Pancreas (tissue), 10 donors: Measurements from ENCODE around the gene HCAR1. TPM values are rescaled to one million over a fixed set of nuclear protein-coding genes. Genes with fewer than 3 reads are reported as not detected.
"Not testable (repeated sequence)": the region's sequence is repeated elsewhere in the genome, so short reads cannot be mapped to it uniquely, and the experiment has no call there.

Source experiments
- ATAC-seq, 4 donors: fragments of 200-7000 bp; cut with Tn5 transposase; one replicate each; pipeline versions ENCODE4 v1.8.0 to v1.9.1; 2020; ENCODE audit warnings: mild to moderate bottlenecking in 4 of 4, moderate library complexity in 4 of 4
- DNase-seq, 6 donors: peaks; one replicate each; pipeline ENCODE4 v3.0.0-alpha.2; 2020
- FAIRE-seq: peaks from 2 replicates; lab custom pipeline; 2012; peaks lifted over from hg19 to GRCh38; lab: Jason Lieb, UNC
- H3K27ac ChIP-seq, 4 donors: fragments of 200-600 bp; sonication (generic); 1 replicate in 3 of 4; 2 replicates in 1 of 4; pipeline versions ENCODE4 v1.5.0 to v1.8.0; 2020
- H3K27me3 ChIP-seq, 4 donors: fragments of 200-600 bp; one replicate each; pipeline ENCODE4 v1.8.0; 2021
- H3K36me3 ChIP-seq, 3 donors: fragments of 200-600 bp; sonication (generic) in 1 of 3; one replicate each; pipeline versions ENCODE4 v1.5.0 to v1.8.0; 2020 to 2021
- H3K4me1 ChIP-seq, 3 donors: fragments of 200-600 bp; one replicate each; pipeline ENCODE4 v1.8.0; 2021
- H3K4me3 ChIP-seq, 4 donors: fragments of 200-600 bp; sonication (generic) in 2 of 4; one replicate each; pipeline versions ENCODE4 v1.5.0 to v1.8.0; 2020 to 2021
- H3K9me3 ChIP-seq, 4 donors: fragments of 200-600 bp; one replicate each; pipeline ENCODE4 v1.8.0; 2021
- CTCF ChIP-seq, 4 donors: fragments of 200-600 bp; sonication (generic) in 3 of 4; IDR thresholded peaks; one replicate each; pipeline versions ENCODE4 v1.5.0 to v1.8.0; 2021; ENCODE audit warnings: antibody characterized with exemption in 4 of 4
- WGBS, 2 donors: extraction: QIAGEN DNeasy Blood & Tissue Kit; methylation state at CpG; one replicate each; pipeline ENCODE4 v1.1.7; 2013; 5-methylcytosine and 5-hydroxymethylcytosine counted together
- intact Hi-C, 3 donors: fragments of 100-400 bp; cut with DNase I; formaldehyde crosslinking; loops; one replicate each; pipeline versions ENCODE4 v1.11.1 to v1.14.2; 2022
- polyA plus RNA-seq, 2 donors: library from polyadenylated mRNA; stranded (reverse); fragments of 200-250 nt; gene quantifications; one replicate each; pipeline ENCODE4 v1.2.3, GENCODE V29; 2013
- total RNA-seq, 6 donors: library from RNA; stranded (reverse); fragmentation: NEBNext Ultra II Directional in 4 of 6; extraction: Animal tissue kit (Norgen Biotek cat#: 25700) in 4 of 6; gene quantifications; one replicate each; pipeline versions ENCODE4 v1.2.1 to v1.2.4, GENCODE V29; 2021 to 2023
- donor health status: healthy with polysubstance abuse.
- donor health status: DM: no; HTN: no; CAD: no; lungs with moderate emphysema.
- donor health status: DM: no; HTN: no; CAD: no.
- donor health status: control.
- donor health status: control.
- donor health status: Bipolar disorder and iron deficiency.
- donor health status: DM: yes; HTN: yes; CAD: no.
- donor health status: DM: no; HTN: no; CAD: no.
- donor health status: DM: no; HTN: no; CAD: no.
- donor health status: DM: yes; HTN: yes; CAD: no.

Gene HCAR1
- total and polyA plus RNA-seq, 8 donors, result 0.04 to 0.19 (median 0.11) TPM; not detected in 3

- H3K4me3 ChIP-seq, result no peak overlapping the region
- no peaks in the 10 kb centered on the region for H3K4me1 ChIP-seq
- no peak for DNase-seq
- no peak overlapping the region for H3K27ac ChIP-seq
- H3K9me3 ChIP-seq, result no peaks in the 10 kb centered on the region
- no peak for FAIRE-seq
- peak in 1 of 4 donors; percentile 33 for ATAC-seq
- TF ChIP-seq CTCF (IDR thresholded peaks at IDR 0.05), result no peak
- intact Hi-C loops, result no loop called here
- 50 to 52% methylated on average over 1 of the region's 1 CpG for whole genome bisulfite sequencing, 2 donors
- H3K27me3 ChIP-seq, result no peaks in the 10 kb centered on the region
- no peaks in the 10 kb centered on the region for H3K36me3 ChIP-seq
Measured at GRCh38 chr12:122722387-122722786, 8.3 kb downstream of the HCAR1 start.

DNA sequence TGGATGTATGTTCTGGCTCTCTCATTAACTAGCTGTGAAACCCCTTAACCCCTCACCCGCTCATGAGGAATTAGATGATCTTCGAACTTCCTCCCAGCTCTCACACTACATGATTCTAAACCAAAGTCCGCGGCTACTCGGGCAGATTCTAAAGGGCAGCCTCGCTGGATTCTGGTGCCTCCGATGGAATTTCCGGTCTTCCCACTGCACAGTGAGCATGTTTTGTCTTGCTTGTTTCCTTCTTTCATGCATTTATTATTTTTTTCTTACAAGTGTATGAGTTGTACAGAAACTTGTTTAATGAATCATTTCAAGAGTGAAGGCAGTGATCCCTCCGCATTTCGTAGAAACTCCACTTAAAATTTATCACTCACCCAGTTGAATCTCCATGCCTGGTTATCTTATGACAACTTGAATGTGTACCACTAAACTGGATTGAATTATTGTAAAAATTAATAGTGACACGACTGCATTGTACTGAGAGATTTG, 9.5 kb downstream of the HCAR1 start:
- no peak for TF ChIP-seq CTCF (IDR thresholded peaks at IDR 0.05)
- no peak overlapping the region for H3K27ac ChIP-seq
- H3K36me3 ChIP-seq, result no peaks in the 10 kb centered on the region
- FAIRE-seq (no peak), DNase-seq (no peak), ATAC-seq (no peak)
- H3K9me3 ChIP-seq, result no peaks in the 10 kb centered on the region
- no peaks in the 10 kb centered on the region for H3K4me1 ChIP-seq
- no peak overlapping the region for H3K4me3 ChIP-seq
- intact Hi-C loops, result no loop called here
- H3K27me3 ChIP-seq, result no peaks in the 10 kb centered on the region
- 76 to 81% methylated on average over 11 of the region's 11 CpGs for WGBS, 2 donors

- peak in 1 of 4 donors; percentile 40 for ATAC-seq
- H3K4me1 ChIP-seq, H3K4me3 ChIP-seq, FAIRE-seq, DNase-seq, H3K9me3 ChIP-seq, H3K27ac ChIP-seq, H3K27me3 ChIP-seq, intact Hi-C loops, H3K36me3 ChIP-seq: not testable (repeated sequence)
- 64 to 68% methylated on average over 10 of the region's 10 CpGs for WGBS, 2 donors
Measured at GRCh38 chr12:122716658-122717057, 14.0 kb downstream of the HCAR1 start, which contains the start of gene HCAR3. Gene HCAR3 (minus strand): TSS chr12:122716811. CDS start chr12:122716737, 74 bp downstream.

- FAIRE-seq, H3K4me1 ChIP-seq, H3K27ac ChIP-seq, H3K4me3 ChIP-seq, ATAC-seq, H3K9me3 ChIP-seq, H3K36me3 ChIP-seq, intact Hi-C loops, DNase-seq, H3K27me3 ChIP-seq: not testable (repeated sequence)
- 71 to 84% methylated on average over 6 of the region's 6 CpGs for WGBS, 2 donors
Measured at GRCh38 chr12:122715211-122715610, 15.4 kb downstream of the HCAR1 start.

GRCh38 chr12:122713491-122714188, 17.0 kb downstream of the HCAR1 start:
- H3K27ac ChIP-seq, H3K4me1 ChIP-seq, H3K27me3 ChIP-seq, intact Hi-C loops, H3K4me3 ChIP-seq, H3K36me3 ChIP-seq, FAIRE-seq, H3K9me3 ChIP-seq, DNase-seq: not testable (repeated sequence)
- 65% methylated on average over 3 of the region's 10 CpGs for WGBS, 2 donors
- ATAC-seq, result peak in 2 of 4 donors; percentile 54

- FAIRE-seq, H3K4me1 ChIP-seq, H3K36me3 ChIP-seq, H3K27ac ChIP-seq, H3K27me3 ChIP-seq, H3K9me3 ChIP-seq, intact Hi-C loops, H3K4me3 ChIP-seq, DNase-seq: not testable (repeated sequence)
- 58 to 62% methylated on average over 1 of the region's 1 CpG for WGBS, 2 donors
- ATAC-seq, result peak in 1 of 4 donors; percentile 42
Measured at GRCh38 chr12:122711266-122711665, 19.4 kb downstream of the HCAR1 start.

GRCh38 chr12:122710341-122710740, 20.3 kb downstream of the HCAR1 start:
- whole genome bisulfite sequencing, 2 donors, result 33 to 42% methylated on average over 2 of the region's 2 CpGs
- H3K27me3 ChIP-seq, FAIRE-seq, H3K4me3 ChIP-seq, H3K9me3 ChIP-seq, H3K36me3 ChIP-seq, H3K27ac ChIP-seq, H3K4me1 ChIP-seq, DNase-seq, intact Hi-C loops, ATAC-seq: not testable (repeated sequence)

- H3K27me3 ChIP-seq, ATAC-seq, H3K36me3 ChIP-seq, H3K27ac ChIP-seq, DNase-seq, H3K4me3 ChIP-seq, H3K9me3 ChIP-seq, H3K4me1 ChIP-seq, FAIRE-seq, intact Hi-C loops: not testable (repeated sequence)
- WGBS, 2 donors, result no CpG with 5 or more reads among the region's 3 CpGs
Measured at GRCh38 chr12:122709287-122709686, 21.4 kb downstream of the HCAR1 start.

DNA sequence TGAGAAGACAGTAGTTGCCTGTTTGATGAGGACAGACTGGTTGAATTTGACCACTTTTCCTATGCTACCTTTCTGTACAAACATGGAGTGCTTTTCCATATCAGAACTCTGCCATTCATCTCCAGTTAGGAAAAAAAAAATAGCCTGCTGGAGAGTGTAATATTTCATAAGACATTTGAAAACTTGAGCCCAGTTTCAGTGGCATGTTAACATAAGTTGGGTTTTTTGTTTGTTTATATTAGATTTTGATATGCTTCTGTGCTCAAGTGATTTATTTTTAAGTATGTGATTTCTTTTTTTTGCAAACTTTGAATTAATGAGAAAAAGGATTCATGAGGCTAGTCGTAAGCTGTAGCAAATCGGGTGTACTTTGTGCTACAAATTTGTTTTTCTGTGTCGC, 26.8 kb downstream of the HCAR1 start:
- 69 to 83% methylated on average over 3 of the region's 3 CpGs for WGBS, 2 donors
- ATAC-seq, H3K36me3 ChIP-seq, H3K27ac ChIP-seq, H3K4me3 ChIP-seq, H3K4me1 ChIP-seq, intact Hi-C loops, H3K27me3 ChIP-seq, DNase-seq, H3K9me3 ChIP-seq, FAIRE-seq: not testable (repeated sequence)

DNA sequence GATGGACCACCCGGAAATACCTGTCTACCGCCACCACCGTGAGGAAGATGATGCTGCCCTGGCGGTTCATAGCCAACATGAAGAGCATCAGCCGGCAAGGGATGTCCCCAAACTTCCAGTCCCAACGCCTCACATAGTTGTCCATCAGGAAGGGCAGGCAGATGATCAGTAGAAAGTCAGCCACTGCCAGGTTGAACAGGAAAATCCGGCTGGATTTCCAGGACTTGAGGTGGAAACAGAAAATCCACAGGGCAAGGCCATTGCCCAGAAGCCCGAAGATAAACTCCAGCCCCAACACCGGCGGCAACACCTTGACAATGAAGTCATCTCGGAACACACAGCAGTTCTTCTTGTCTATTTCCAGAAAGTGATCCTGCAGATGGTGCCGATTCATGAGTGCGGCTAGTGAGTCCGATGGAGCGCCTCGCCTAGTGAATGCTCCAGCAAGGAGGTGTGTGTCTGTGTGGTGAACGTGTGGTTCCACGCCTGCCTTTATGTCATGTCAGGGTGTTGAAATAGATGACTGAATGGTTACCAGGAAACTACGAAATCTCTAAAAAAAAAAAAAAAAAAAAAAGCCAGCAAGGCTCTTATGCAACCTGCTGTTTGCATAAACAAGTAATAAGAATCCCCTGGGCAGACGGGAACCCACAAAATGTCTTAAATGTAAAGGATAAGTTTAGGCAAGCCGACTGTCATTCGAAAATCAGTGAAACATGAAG, 27.6 kb downstream of the HCAR1 start, which contains the start of gene HCAR2:
TSS of gene HCAR2 (minus strand) at position 468 of the 722 bp plus-strand sequence. CDS start at position 394, 74 bp downstream.
- ATAC-seq (peak in 2 of 4 donors; percentile 31 to 64), DNase-seq (peak in 1 of 6 donors; percentile 22)
- intact Hi-C loops, FAIRE-seq, H3K4me3 ChIP-seq, H3K4me1 ChIP-seq, H3K27ac ChIP-seq, H3K9me3 ChIP-seq, H3K36me3 ChIP-seq, H3K27me3 ChIP-seq: not testable (repeated sequence)
- WGBS, 2 donors, result 74 to 79% methylated on average over 22 of the region's 22 CpGs
